GM18526 (cell line): ENCODE measurements around the gene DAND5.

Experiments
- POLR2A ChIP-seq: IDR thresholded peaks from 3 replicates; pipeline ENCODE4 v1.6.1; 2011; ENCODE audit not compliant: insufficient read length; ENCODE audit errors: extremely low read depth

DAND5 gene

DNA sequence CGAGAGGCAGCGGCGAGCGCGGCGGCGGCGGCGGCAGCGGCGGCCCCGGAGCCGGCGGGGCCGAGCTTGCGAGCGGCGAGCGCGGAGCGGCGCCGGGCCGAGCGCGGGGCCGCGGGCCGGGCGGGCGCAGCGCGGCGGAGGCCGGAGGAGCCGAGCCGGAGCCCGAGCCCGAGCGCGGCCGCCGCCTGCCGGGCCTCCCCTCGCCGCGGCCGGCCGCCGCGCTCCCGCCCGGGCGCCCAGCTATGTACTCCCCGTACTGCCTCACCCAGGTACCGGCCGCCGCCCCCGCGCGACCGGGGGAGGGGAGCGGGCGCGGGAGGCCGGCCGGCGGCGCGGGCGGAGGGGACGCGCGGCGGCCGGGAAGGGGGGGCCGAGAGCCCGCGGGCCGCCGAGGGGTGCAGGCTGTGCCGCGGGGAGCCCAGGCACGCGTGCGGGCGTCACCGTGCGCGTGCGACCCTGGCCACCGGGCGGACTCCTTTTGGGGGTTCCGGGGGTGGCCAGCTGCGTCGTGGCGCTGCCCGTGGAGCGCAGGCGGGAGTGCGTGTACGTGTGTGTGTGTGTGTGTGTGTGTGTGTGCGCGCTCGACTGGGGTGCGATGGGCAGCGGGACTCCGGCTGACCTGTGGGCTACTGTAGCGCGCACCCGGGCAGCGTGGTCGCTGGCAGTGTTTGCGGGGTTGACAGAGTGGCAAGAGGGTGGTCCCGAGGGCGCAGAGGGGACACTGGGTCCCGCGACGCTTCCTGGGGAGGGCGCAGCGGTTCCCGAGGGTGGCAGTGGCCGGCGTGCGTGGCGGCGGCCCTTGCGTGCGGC, 26.4 kb downstream of the DAND5 start:
- TF ChIP-seq POLR2A = no peak

GRCh38 chr19:12996406-12997094, 27.2 kb downstream of the DAND5 start:
- TF ChIP-seq POLR2A = no peak

DNA sequence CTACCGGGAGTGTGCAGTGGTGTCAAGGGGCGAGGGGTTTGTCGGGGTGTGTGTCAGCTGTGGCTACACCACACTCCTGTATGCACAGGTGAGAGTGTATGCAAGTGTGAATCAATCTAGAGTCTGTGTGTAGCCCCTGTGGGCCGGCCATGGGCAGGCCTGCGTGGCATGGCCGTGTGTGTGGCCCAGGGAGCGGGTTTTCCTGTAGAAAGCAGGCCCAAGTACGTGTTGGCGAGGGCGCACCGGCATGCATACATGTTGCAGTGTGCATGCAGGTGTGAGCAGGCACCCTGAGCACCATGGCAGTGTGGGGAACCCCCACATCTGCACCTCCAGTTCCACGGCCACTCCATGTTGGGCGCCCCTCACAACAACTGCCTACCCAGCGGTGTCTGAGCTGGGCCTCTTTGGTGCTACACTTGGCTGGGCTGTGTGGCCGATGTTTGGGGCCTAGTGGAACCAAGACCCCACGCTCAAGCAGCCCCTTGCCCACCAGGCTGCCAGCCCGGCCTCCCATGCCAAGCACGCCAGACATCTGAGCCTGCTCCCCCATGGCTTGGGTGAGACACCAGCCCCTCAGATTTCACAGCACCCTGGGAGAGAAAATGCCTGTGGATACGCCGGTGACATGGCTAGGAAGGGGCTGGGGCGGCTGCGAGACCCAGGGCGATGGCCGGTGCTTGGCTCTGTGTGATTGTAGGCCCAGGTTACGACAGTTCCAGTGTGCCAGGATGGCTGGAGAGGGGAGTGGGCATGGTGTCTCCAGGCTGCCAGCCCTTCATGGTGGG, 28.0 kb downstream of the DAND5 start:
- no peak for TF ChIP-seq POLR2A

- no peak for TF ChIP-seq POLR2A
These were observed 28.9 kb downstream of the DAND5 start for GRCh38 chr19:12997967-12998940.

GRCh38 chr19:13001166-13001501, 31.8 kb downstream of the DAND5 start:
- TF ChIP-seq POLR2A = no peak

- TF ChIP-seq POLR2A = no peak
These were observed 32.3 kb downstream of the DAND5 start for GRCh38 chr19:13001502-13002165.

- TF ChIP-seq POLR2A = no peak
These were observed 33.0 kb downstream of the DAND5 start for GRCh38 chr19:13002166-13002898.

DNA sequence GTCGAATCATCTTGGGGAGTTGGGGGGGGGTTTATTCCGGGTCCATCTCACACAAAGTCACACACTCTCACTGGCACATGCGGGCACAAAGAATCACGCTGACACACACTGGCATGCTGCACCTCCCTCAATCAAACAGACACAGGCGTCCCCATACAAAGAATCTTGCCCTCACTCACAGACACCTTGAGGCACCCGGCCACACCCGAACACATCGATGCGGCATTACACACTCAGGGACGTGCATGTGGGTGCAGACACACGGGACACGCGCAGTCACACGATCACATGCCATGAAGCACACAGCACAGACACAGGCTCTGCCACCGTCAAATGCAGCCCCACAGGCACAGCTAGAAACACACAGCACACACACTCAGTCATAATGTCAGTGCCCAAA, 33.7 kb downstream of the DAND5 start:
- no peak for TF ChIP-seq POLR2A

GRCh38 chr19:13004273-13004672, 34.9 kb downstream of the DAND5 start:
- no peak for TF ChIP-seq POLR2A

GRCh38 chr19:13005253-13005652, 35.9 kb downstream of the DAND5 start:
- TF ChIP-seq POLR2A = no peak

- no peak for TF ChIP-seq POLR2A
These were observed 36.5 kb downstream of the DAND5 start for GRCh38 chr19:13005861-13006370.

DNA sequence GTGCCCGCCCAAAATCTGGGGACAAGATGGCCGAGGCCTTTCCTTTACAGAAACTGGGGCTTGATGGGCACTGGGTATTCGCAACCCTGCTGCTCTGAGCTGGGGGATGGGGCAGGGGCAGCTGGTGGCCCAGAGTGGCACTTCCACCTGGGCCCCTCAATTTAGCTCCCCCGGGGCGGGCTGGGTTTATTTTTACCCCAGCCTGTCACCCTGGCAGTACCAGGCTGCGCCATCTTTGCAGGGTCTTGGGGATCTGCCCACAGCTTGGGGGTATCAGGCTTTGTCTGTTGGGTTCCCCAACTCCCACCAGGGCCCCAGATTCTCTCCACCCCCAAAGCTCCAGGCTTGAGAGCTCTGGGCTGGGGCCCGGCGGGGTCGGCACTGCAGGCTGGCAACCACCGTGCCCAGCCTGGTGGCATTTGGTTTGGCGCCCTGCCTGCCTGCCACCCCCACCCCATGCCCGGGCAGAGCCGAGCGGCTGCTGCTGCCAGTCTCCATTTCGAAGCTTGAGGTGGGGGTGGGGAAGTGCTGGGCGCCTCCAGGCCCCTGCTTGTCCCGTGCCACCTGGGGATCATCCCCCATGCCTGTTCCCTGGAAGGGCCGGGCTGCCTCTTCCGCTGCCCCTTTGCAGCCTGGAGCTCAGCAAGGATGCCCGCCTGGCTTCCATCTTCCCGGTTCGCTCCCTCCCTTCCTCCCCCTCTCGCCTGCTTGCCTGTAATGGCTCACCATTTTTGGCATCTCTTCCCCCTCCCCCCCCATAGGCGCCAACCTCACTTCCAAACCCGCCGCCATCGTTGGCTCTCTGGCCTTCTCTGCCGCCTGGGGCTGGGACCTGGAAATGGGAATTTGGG, 37.3 kb downstream of the DAND5 start:
- TF ChIP-seq POLR2A = no peak

DNA sequence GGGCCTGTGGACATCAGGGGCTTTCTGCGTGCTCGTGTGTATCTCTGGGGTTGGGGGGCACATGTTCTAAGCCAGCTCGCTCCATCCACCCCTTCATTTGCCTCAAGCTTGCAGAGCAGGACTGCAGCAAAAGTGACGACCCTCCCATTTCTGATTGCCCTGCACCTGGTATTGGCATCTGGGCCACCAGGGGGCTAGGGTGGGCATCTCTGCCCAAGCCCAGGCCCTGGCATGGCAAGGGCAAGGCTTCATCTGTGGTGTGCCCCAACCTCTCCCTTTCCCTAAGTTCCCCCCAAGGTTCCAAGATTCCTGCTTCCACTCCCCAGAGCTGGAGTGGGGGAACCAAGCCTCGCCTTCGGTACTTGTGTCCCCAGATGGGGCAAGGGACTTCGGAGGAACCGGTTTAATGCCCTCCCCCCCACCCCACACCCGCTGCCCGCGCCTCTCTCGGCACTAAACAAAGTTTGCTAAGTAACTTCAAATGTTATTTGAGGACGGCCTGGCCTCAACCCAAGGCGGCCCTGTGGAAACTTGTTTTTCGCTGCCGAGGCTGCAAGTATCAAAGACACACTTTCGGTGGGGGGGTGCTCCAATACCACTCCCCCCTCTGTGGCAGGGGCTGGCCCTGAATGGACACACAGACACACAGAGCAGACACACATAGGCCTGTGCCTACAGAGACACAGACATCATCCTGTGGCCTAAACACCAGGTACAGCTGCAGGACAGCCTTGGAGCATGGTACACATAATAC, 38.1 kb downstream of the DAND5 start:
- TF ChIP-seq POLR2A = no peak
